K562 (cell line): ENCODE data around the gene SEMA6C. TPM values are rescaled to one million over a fixed set of nuclear protein-coding genes. Genes with fewer than 3 reads are reported as not detected.
A peak's percentile ranks its signal among the peaks of the same experiment; 100 is the strongest.

Experiments
- ATF2 ChIP-seq: sonication (generic); formaldehyde crosslinking; IDR thresholded peaks from 2 replicates; pipeline ENCODE4 v1.8.1; 2022; ENCODE audit warnings: missing genetic modification reagents
- DACH1 ChIP-seq: fragments of 450-650 bp; IDR thresholded peaks from 2 replicates; pipeline ENCODE4 v1.6.1; 2018; ENCODE audit not compliant: partially characterized antibody
- DPF2 ChIP-seq: fragments of 450-650 bp; IDR thresholded peaks from 2 replicates; pipeline ENCODE4 v1.6.1; 2016
- ESRRB ChIP-seq: fragments of 250-450 bp; sonication (Bioruptor Pico); IDR thresholded peaks from 2 replicates; pipeline ENCODE4 v1.5.0; 2020; ENCODE audit warnings: mild to moderate bottlenecking, moderate library complexity, borderline replicate concordance
- GATAD2B ChIP-seq: fragments of 450-650 bp; IDR thresholded peaks from 2 replicates; pipeline ENCODE4 v1.6.1; 2017; ENCODE audit warnings: mild to moderate bottlenecking, borderline replicate concordance
- GTF2A2 ChIP-seq: IDR thresholded peaks from 2 replicates; pipeline ENCODE4 v1.6.1; 2016; ENCODE audit warnings: mild to moderate bottlenecking, missing genetic modification characterization, missing compliant biosample characterization
- NR1H2 ChIP-seq: sonication (generic); formaldehyde crosslinking; IDR thresholded peaks from 2 replicates; pipeline ENCODE4 v1.4.0; 2020; ENCODE audit warnings: mild to moderate bottlenecking, missing genetic modification reagents
- NR2C1 ChIP-seq, 2 experiments: fragments of 450-650 bp; IDR thresholded peaks; 2 replicates each; pipeline ENCODE4 v1.6.1; 2017; ENCODE audit warnings: mild to moderate bottlenecking in 2 of 2, antibody characterized with exemption in 1 of 2, inconsistent platforms in 1 of 2, missing compliant biosample characterization in 1 of 2, missing genetic modification characterization in 1 of 2
- SIN3A ChIP-seq, 2 experiments: fragments of 150-350 bp in 1 of 2; IDR thresholded peaks; 2 replicates each; pipeline ENCODE4 v1.6.1; 2011 to 2016; ENCODE audit warnings: borderline replicate concordance in 2 of 2, low read depth in 2 of 2, low read length in 2 of 2, mild to moderate bottlenecking in 2 of 2, moderate library complexity in 2 of 2; ENCODE audit not compliant: control insufficient read depth in 1 of 2
- SMAD2 ChIP-seq: fragments of 150-350 bp; IDR thresholded peaks from 2 replicates; pipeline ENCODE4 v1.6.1; 2014; ENCODE audit warnings: low read depth, mild to moderate bottlenecking, low read length
- STAT5B ChIP-seq: fragments of 250-450 bp; sonication (Bioruptor Pico); IDR thresholded peaks from 2 replicates; pipeline ENCODE4 v1.8.0; 2021; ENCODE audit warnings: mild to moderate bottlenecking, inconsistent platforms
- ZBTB33 ChIP-seq: sonication (generic); formaldehyde crosslinking; IDR thresholded peaks from 2 replicates; pipeline ENCODE4 v1.8.1; 2023; ENCODE audit warnings: mild to moderate bottlenecking, missing genetic modification reagents
- ZBTB34 ChIP-seq: fragments of 250-450 bp; sonication (Bioruptor Pico); IDR thresholded peaks from 2 replicates; pipeline ENCODE4 v1.8.0; 2021; ENCODE audit warnings: mild to moderate bottlenecking, moderate library complexity
- ZNF354B ChIP-seq: fragments of 250-450 bp; sonication (Bioruptor Pico); IDR thresholded peaks from 2 replicates; pipeline ENCODE4 v1.4.0; 2020
- ZNF57 ChIP-seq: fragments of 450-650 bp; formaldehyde crosslinking; IDR thresholded peaks from 2 replicates; pipeline ENCODE4 v1.4.0; 2020; ENCODE audit warnings: mild to moderate bottlenecking, moderate library complexity
- ZNF668 ChIP-seq: fragments of 250-450 bp; sonication (Bioruptor Pico); IDR thresholded peaks from 2 replicates; pipeline ENCODE4 v1.8.0; 2022; ENCODE audit warnings: mild to moderate bottlenecking, inconsistent platforms
- ZNF707 ChIP-seq: fragments of 250-450 bp; sonication (Bioruptor Pico); conservative IDR thresholded peaks from 2 replicates; pipeline ENCODE4 v1.8.0; 2022; ENCODE audit warnings: inconsistent platforms, mild to moderate bottlenecking, moderate library complexity
- polyA plus RNA-seq, 8 experiments: library from polyadenylated mRNA; depleted of rRNA in 4 of 8; stranded (reverse) in 5 of 8; unstranded in 3 of 8; fragments of >200 nt; fragmentation: Nextera tagmentation in 2 of 8; fragmentation: Illumina TruSeq in 1 of 8; extraction: Ambion mirVana in 2 of 8; extraction: Trizol in 1 of 8; gene quantifications; 2 replicates each; pipeline versions ENCODE4 v1.2.1 to v1.2.3, GENCODE V29; 2011 to 2014; ENCODE audit warnings: inconsistent platforms in 1 of 8, missing spikeins in 1 of 8
- total RNA-seq, 7 experiments: library from RNA; depleted of rRNA in 6 of 7; stranded (reverse); fragments of >200 nt in 6 of 7; fragmentation: Illumina TruSeq in 2 of 7; extraction: Trizol in 2 of 7; gene quantifications; 2 replicates each; pipeline versions ENCODE4 v1.2.1 to v1.2.3, GENCODE V29; 2011 to 2021; ENCODE audit warnings: low replicate concordance in 1 of 7
- TF ChIP-seq, protein P1 (sequence below): sonication (generic); formaldehyde crosslinking; IDR thresholded peaks from 2 replicates; pipeline ENCODE4 v1.9.0; 2022; ENCODE audit warnings: mild to moderate bottlenecking, missing genetic modification reagents
- TF ChIP-seq, protein P2 (sequence below): fragments of 450-650 bp; formaldehyde crosslinking; IDR thresholded peaks from 2 replicates; pipeline ENCODE4 v1.4.0; 2022; ENCODE audit warnings: mild to moderate bottlenecking, moderate library complexity
- TF ChIP-seq, protein P3 (sequence below): fragments of 250-450 bp; sonication (Bioruptor Pico); IDR thresholded peaks from 2 replicates; pipeline ENCODE4 v1.8.0; 2022; ENCODE audit warnings: moderate library complexity, mild to moderate bottlenecking, inconsistent platforms
- TF ChIP-seq, protein P4 (sequence below): sonication (generic); formaldehyde crosslinking; IDR thresholded peaks from 2 replicates; pipeline ENCODE4 v1.8.1; 2023; ENCODE audit warnings: mild to moderate bottlenecking, missing genetic modification reagents, moderate library complexity

SEMA6C gene
- total and polyA plus RNA-seq, 9 of the 15 experiments (the other 6 are each of a cell fraction or from before 2014, with no cell fraction given): 0.03 to 4.6 (median 0.95) TPM

GRCh38 chr1:151165281-151165737, 18.9 kb upstream of the SEMA6C start (continued):
- no peak for TF ChIP-seq ZBTB33 (CRISPR knock-in tag)
- TF ChIP-seq, protein P1, sequence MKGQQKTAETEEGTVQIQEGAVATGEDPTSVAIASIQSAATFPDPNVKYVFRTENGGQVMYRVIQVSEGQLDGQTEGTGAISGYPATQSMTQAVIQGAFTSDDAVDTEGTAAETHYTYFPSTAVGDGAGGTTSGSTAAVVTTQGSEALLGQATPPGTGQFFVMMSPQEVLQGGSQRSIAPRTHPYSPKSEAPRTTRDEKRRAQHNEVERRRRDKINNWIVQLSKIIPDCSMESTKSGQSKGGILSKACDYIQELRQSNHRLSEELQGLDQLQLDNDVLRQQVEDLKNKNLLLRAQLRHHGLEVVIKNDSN (CRISPR knock-in tag): no peak
- no peak for TF ChIP-seq SMAD2
- TF ChIP-seq SIN3A (IDR thresholded peaks at IDR 0.05; ENCODE audit: borderline replicate concordance in 2 of 2, control insufficient read depth in 1 of 2, low read depth in 2 of 2, low read length in 2 of 2): no peak
- no peak for TF ChIP-seq ESRRB
- TF ChIP-seq, protein P2, sequence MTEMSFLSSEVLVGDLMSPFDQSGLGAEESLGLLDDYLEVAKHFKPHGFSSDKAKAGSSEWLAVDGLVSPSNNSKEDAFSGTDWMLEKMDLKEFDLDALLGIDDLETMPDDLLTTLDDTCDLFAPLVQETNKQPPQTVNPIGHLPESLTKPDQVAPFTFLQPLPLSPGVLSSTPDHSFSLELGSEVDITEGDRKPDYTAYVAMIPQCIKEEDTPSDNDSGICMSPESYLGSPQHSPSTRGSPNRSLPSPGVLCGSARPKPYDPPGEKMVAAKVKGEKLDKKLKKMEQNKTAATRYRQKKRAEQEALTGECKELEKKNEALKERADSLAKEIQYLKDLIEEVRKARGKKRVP (CRISPR knock-in tag): no peak
- TF ChIP-seq GTF2A2 (tag): no peak
- TF ChIP-seq ZNF57 (CRISPR knock-in tag): no peak
- no peak for TF ChIP-seq DACH1
- TF ChIP-seq, protein P3, sequence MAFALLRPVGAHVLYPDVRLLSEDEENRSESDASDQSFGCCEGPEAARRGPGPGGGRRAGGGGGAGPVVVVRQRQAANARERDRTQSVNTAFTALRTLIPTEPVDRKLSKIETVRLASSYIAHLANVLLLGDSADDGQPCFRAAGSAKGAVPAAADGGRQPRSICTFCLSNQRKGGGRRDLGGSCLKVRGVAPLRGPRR: no peak
- no peak for TF ChIP-seq ZBTB34 (CRISPR knock-in tag)
- peak; percentile 48 for TF ChIP-seq DPF2
- TF ChIP-seq ZNF354B (CRISPR knock-in tag): no peak
- TF ChIP-seq GATAD2B: no peak
- TF ChIP-seq, protein P4, sequence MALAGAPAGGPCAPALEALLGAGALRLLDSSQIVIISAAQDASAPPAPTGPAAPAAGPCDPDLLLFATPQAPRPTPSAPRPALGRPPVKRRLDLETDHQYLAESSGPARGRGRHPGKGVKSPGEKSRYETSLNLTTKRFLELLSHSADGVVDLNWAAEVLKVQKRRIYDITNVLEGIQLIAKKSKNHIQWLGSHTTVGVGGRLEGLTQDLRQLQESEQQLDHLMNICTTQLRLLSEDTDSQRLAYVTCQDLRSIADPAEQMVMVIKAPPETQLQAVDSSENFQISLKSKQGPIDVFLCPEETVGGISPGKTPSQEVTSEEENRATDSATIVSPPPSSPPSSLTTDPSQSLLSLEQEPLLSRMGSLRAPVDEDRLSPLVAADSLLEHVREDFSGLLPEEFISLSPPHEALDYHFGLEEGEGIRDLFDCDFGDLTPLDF: no peak
- TF ChIP-seq NR1H2 (CRISPR knock-in tag): no peak
- TF ChIP-seq ZNF668 (CRISPR knock-in tag): no peak
- no peak for TF ChIP-seq ATF2 (CRISPR knock-in tag)
- peak; percentile 99 for TF ChIP-seq NR2C1 (IDR thresholded peaks at IDR 0.05)
- TF ChIP-seq NR2C1 (tag; IDR thresholded peaks at IDR 0.05): peak; percentile 99
- TF ChIP-seq STAT5B (CRISPR knock-in tag): no peak
- no peak for TF ChIP-seq ZNF707 (CRISPR knock-in tag)
